Dedifferentiated amniotic fluid mesenchymal stem cell (primary cell): ENCODE measurements around the gene RAB35.

Experiments
- DNase-seq: peaks from one replicate; pipeline ENCODE4 v3.0.0-alpha.2; 2016; ENCODE audit errors: extremely low spot score

RAB35 gene

DNA sequence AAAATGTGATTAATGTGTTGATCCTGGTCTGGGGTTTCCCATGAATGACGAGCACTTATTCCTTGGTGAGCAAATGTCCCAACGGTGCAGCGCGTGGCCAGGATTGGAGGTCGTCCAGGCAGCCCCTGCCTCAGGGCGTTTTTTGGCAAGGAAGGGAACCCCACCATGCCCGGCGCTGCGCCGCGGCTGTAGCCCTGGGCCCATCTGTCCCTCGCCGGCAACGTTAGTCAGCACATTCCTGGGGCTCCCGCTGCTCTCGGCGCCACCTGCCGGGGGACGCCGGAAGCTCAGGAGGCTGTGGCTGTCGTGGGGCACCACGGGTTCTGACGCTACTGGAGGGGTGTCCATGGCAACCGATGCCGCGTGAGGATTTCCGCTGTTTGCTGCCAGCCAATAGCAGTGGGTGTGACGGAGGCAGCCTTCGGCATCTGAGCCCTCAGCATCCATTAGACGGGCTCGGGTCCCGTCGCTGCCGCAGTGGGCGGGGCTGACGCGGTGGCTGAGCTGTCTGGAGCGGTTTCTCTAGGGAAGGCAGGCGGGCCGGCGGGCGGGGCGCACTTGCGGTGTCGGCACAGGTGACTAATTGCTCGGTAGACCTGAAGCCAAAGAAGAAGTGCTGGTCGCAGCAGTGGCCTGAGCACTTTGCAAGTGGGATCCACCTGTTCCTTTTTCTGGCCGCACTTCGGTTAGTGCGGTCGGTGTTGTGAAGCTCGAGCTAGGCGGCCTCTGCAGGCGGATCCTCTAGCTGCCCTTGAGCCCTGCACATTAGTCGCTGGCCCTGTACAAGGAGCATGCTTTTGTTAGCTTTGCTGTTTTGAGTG, 29.5 kb downstream of the RAB35 start:
- DNase-seq: peak; percentile 98

DNA sequence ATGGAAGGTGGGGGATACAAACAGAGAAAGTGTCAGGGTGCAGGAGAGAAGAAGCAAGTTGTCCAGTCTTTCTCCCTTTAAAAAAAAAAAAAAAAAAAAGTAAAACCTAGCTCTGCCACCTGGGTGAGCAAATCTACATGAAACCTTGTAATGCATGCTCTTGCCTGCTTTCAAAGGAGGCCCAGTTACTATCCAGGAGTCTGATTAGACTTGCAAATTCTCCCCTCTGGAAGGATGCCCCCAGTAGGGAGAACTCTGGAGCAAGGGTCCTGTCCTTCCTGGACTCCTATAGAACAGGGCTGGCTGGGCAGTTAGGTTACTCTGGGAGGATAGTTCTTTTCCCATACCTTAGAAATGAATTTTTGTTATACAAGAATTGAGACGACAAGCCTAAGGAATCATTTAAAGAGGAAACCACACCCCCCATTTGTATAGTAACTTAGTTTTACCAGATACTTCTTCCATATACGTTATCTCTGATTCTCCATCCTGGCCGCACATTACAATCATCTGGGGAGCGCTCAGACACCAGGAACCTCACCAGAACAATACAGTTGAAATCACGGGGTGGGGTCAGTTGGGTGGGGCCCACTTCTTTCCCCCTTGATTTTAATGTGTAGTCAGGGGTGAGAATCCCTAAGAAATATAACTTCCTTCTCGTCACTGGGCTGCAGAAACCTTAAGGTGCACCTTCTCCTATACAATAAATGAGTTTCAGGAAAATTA, 30.5 kb downstream of the RAB35 start:
- no peak for DNase-seq

DNA sequence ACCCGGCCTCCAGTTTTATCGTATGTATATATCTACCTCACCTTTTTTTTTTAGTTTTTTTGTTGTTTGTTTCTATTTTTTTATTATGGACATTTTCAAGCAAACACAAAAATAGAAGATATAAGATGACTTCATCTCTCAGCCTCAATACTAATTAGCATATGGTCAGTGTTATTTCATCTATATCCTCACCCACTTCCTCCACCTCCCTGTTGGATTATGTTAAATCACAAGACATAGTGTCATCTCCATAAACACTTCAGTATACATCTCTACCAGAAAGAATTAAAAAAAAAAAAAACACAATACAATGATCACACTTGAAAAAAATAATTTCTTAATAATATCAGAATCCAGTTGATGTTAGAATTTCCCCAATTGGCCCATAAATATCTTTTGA, 34.9 kb downstream of the RAB35 start:
- no peak for DNase-seq

DNA sequence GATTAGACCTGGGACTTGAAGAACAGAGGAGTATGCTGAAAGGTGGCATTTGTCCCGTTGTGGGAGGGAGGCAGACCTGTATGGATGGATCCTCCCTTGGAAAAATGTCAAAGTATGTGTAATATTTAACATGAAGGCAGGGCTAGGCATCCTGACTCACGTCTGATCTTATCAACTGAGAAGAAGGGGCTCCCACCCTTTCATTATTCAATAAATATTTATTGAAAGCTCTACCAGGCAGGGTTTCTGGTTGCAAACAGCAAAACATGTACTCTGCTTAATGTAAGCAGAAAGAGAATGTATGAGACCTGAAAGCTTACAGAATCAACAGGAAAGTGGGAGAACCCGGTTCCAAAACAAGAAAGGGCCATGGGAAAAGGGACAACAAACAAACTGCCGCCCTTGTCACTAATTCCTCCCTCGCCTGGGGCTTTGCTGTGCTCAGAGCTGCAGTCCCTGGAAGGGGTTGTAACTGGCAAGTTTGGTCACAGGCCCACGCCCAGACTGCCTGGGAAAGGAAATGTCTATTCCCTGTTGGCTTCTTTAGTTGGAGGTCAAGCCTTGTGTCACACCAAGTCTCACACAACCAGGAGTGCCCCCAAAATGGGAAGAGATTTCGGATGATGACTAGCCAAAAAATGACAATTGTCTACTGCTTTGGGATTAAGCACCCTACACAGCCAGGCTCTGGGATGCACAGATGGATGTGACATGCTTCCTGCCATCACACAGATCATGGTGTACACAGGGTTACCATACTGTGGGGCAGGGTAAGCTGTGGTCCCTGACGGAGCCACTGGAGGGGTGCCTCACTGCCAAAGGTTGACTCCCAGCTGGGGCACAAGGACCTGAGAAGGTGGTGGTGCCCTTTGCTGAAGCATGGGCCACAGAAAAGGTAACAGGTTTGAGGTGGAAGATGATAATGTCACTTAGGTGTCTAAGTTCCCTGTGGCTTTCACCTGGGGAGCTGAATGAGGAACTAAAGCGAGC, 36.8 kb downstream of the RAB35 start:
- DNase-seq: no peak

DNA sequence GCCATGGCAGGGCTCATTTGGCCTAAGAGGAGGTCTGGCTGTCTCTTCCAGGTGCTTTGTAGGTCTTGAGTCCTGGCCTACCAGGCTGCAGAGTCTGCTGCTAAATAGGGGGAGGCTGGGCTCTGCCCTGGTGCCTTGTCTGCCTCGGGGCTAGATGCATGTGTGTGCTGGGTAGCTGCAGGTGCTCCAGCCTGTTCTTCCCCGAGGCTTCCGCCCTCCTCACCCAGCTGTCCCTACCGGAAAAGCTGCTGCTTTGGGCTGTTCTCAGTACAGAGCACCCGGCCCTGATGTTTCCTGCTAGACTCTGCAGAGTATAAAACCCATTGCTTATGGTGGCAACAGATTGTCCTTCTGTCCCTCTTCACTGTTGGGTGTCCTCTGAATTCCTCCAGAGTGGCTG, 37.7 kb downstream of the RAB35 start:
- DNase-seq: no peak

DNA sequence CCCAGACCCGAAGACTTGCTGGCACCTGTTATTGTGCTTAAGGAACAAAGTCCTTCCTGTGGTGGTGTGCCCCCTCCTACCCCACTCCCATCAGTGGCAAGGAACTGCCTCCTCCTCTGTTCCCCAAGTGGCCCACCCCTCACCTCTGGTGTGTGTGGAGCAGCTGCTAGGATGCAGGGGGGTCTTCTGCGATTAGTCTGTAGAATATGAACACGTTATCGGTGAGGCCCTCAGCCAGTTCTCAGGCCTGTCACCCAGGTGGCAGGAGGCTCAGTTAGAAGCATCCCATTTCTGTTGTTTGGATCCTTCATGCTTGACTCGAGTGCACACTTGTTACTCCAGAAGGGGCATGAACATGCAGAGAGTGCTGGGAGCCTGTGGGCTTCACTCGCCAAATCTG, 39.3 kb downstream of the RAB35 start:
- DNase-seq: no peak

DNA sequence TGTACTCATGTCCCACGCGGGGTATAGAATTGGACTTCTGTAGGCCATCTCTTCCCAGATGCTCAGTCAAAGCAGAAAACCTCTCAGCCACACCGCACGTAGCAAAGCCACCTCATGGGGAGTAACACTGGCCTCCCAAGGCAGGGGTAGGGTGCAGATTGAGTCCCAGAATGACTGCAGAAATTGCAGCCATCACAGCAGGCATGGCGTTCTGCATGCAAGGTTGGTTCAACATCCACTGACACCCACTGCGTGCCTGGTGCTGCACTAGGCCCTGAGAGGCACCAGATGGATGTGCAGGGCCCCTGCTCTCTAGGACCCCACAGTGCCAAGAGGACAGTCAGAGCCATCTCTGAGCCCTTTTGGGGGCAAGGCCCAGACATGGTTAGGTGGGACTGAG, 39.9 kb downstream of the RAB35 start:
- DNase-seq: no peak

DNA sequence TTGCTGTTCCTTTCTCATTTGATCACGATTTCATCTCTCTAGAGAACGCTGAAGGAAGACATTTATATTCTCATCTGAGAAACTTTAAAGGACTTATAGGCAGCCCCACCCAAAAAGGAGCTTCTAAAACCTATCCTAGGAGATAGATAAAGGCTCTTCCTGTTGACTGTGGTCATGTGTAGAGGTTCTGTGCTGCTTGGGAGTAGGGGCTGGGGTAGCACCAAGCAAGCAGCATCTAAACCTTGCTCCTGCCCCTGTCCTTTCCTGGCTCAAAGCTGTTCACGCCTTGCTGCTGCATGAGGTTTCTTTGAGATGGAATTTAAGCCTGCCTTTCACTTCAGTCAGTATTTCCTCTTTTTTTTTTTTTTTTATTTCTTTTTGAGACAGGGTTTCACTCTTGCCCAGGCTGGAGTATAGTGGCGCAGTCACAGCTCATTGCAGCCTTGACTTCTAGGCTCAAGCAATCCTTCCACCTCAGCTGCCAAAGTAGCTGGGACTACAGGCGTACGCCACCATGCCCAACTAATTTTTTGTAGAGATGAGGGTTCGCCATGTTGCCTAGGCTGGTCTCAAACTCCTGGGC, 41.4 kb downstream of the RAB35 start:
- no peak for DNase-seq

DNA sequence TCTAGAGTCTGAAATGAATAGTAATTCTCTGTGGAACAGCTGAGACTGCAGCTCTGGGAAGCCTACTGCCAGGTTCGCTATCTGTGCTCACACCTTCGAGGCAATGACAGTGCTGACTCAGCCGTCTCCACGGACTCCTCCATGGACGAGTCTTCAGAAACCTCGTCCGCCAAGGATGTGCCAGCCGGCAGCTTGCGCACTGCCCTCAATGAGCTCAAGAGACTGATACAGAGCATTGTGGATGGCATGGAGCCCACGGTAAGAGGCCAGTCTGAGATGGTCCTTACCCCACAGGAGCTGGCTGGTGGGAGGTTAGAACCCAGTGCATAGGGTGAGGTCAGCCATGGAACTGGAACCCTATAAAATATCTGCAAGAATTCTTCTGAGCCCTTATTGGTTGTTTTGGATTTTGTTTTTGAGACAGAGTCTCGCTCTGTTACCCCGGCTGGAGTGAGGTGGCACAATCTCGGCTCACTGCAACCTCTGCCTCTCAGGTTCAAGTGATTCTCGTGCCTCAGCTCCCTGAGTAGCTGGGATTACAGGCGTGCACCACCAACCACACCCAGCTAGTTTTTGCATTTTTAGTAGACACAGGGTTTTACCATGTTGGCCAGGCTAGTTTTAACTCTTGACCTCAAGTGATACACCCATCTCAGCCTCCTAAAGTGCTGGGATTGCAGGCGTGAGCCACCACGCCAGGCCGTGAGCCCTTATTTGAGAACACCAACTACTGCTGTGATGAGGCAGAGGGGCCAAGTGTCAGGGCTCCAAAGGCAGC, 43.9 kb downstream of the RAB35 start:
- no peak for DNase-seq

DNA sequence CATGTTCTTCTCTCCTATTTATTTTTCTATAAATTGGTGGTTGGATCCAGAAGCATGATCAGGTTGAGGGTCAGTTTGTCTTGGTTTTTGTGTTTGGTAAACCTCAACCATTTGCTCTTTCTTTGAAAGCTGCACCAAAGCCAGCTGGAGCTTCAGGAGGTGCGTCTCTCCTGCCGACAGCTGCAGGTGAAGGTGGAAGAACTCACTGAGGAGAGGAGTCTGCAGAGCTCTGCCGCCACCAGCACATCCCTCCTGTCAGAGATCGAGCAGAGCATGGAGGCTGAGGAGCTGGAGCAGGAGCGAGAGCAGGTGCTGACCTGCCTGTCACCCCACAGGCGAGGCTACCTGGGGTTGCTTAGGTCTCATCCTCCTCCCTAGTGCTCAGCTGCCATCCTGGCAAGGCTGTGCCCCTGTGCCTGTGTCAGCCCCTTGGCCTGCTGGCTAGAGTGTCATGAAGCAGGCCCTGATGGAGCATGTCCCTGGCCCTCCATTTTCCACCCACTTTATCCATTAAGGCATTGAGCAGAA, 45.0 kb downstream of the RAB35 start:
- DNase-seq: no peak

DNA sequence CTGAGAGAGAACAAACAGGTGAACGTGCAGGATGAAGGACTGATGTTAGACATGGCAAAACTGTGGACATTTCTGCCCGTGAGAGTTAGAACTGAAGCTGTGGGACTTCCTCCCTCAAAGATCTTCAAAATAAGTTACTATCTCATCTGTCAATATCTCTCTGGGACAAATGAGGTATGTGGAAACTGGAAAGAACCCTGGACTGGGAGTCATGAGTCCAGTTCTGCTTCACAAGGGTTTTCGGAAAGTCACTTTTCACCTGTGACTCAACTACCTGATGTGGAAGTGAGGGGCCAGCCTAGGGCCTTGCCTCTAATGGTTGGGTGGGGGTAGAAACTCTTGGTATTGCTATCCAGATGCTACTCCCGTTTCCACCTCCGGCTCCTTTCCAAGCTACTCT, 47.3 kb downstream of the RAB35 start:
- no peak for DNase-seq

DNA sequence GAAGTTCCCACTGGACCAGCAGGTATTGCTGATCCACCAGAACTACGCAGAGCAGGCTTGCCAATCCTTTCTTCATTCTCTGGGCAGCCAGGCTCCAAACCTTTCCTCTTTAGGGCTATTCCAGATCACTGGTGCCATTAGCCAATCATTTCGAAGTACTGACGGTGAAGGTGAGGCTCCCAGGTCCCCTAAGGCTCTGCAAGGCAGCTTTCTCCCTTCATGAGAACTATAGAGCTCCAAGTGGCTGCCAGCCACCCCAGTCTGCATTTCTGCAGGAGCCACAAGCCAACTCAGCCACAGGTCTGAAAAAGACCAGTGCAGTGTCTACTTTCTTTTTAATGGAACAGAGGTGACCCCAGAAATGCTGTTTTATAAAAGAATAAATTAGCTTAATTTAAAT, 48.7 kb downstream of the RAB35 start:
- DNase-seq: no peak

DNA sequence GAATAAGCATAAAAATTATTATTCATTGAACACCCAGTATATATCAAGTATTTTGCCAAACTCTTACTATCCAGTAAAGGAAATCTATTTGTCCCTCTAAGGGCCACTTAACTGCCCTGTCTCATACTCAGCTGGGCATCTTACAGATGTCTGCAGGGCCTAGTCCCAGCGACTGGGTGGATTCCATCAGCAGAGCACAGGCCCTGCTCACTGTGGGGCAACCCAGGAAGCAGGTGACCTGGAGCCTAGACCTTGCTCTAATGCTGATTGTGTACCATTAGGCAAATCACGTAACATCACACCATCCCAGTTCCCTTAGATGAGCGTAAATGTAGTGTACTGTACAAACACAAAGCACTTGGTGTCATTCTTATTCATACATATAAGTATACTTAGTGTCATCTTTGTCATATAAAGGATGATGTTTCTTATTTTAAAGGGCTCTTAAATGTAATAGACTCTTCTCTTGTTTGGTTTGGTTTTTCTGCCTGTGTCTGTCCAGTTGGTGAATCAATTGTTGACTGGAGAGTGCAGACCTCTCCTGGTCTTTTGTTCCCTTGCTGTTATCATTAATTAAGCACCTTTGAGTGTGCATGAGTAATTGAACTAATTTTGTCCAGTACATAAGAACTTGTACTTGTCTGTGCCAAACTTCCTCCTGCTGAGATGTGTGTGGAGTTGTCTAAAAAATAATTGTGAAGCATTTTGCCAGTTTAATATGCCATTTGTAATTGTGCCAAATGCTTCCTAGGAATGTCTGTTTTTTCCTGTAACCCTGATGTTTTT, 49.3 kb downstream of the RAB35 start:
- no peak for DNase-seq

DNA sequence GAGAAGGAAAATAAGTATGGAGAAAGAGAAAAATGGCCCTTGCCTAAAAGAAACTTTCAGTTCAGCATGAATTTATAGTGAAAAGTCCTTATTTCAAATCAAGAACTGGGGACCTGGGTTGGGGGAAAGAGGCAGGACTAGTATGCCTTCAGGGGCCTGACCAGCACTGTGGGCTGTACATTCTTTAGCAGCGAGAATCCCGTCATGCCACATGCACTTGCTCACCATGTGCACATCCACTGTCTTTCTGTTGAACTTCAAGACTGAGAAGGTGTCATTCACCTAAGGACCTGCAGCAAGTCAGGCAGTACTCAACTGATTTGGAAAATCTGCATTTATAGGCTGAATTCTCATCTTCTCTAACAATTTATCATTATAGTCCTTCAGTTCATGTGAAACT, 50.2 kb downstream of the RAB35 start:
- no peak for DNase-seq

DNA sequence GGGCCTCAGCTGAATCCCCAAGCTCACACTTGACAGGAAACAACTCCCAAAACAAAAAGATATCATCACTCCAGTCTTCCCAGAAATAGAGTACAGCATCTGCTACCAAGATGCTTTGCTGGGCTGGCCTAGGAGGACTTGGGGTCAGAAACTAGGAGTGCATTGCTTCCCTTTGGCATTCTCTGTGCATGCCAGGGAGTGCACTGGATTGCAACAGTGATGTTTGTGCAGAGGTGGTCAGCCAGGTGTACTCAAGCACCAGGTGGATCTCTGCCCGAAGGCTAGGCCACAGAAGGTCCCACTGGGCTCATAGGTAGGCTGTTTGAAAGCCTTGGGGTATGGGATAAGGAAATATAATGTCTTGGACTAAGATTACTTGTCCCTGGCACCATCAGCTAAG, 51.1 kb downstream of the RAB35 start:
- DNase-seq: no peak

DNA sequence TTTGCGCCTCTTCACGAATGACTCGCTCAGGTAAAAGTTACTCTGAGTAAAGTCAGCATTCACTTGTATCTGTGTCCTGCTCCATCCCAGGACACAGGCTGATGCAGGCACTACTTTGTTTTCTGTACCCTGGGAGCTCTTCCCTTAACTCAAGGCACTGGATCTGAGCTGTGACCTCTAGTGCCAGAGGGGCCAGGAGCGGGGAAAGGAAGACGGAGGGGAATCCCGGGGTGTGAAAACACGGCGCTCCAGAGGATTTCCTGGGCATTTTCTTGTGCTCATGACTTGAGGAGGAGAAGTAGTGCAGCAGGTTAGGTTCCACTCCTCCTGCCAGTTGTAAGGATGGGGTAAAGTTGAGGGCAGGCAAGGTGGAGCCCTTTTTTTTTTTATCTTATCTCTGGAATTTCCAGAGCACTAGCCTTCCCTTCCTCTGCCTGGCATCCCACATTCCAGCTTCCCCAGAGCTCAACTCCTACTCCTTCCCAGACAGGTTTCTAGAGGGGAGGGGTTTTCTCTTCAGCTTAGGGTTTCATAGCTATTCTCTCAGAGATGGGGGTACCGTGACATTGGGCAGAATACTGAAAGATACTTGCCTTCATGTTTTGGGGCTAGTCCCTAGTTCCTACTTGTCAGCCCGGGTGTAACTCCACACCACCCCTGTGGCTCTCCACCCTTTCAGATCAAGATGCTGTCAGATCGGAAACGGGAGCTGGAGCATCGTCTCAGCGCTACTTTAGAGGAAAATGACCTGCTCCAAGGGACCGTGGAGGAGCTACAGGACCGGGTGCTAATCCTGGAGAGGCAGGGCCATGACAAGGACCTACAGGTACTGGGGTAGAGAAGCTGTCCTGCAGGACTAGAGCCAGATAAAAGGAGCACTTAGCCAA, 52.3 kb downstream of the RAB35 start:
- DNase-seq: no peak

DNA sequence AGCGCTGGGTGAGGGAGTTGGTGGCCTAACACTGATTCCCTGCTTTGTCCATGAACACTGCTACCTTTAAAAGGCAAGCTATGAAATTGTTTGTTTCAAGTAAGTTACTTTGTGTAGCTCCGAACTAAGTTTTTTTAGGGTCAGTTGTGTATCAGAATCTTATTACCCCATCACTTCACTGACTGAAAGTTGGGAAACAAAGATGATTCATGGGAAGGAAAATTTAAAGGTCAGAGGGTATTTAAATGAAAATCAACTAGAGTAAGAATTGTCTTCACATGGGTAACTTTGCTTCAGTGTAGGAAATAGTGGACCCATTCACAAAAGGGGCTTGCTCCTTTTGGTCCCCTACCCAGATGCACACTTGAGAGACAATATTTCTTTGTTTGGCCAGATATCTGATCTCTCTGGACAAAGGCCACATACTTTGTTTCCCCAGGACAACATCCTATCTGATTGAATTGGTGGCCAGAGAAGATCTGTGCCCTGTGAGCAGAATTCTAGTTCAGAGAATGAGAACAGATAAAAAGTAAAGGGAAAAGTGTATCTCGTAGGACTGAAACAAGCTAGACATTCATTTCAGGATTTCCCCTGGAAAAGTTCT, 53.5 kb downstream of the RAB35 start:
- no peak for DNase-seq

DNA sequence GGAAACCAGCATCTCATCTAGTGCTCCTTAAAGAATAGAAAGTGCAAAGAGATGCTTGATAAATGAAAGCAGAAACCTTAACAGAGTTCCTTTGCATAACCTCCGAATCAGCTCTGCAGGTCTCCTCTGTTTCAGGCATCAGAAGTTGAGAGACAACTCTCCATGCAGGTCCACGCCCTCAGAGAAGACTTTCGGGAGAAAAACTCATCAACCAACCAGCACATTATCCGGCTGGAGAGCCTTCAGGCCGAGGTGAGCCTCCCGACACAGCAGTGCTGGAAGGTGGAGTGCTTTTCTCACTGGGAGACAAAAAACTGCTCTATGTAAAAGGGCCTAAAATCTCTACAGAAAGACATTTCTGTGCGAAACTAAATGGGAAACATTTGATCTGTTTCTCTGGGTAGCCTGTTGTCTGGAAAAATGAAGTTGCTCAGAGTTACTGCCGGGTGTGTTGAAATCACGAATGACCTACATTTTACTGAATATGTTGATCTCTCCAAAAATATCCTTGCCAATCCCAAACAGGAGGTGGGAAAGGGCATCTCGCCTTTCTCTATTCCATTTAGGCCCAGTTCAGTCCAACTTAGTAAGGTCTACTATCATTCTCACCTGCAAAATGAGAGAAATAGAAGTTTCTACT, 54.9 kb downstream of the RAB35 start:
- DNase-seq: no peak
